Spleen (tissue), 11 donors: ENCODE data around the gene PDK2. TPM values are rescaled to one million over a fixed set of nuclear protein-coding genes. Genes with fewer than 3 reads are reported as not detected.

ENCODE experiments used
- DNase-seq: peaks from one replicate; pipeline ENCODE4 v3.0.0-alpha.2; 2020
- H3K27ac ChIP-seq, 8 donors: fragments of 200-600 bp; sonication (generic) in 7 of 8; 1 replicate in 4 of 8; 2 replicates in 4 of 8; pipeline versions ENCODE4 v1.5.0 to v1.8.0; 2016 to 2021; ENCODE audit warnings: inconsistent platforms in 4 of 8, mild to moderate bottlenecking in 4 of 8, moderate library complexity in 1 of 8
- H3K27me3 ChIP-seq, 7 donors: fragments of 200-600 bp; sonication (generic) in 6 of 7; replicated peaks in 1 of 7; 1 replicate in 4 of 7; 2 replicates in 3 of 7; pipeline versions ENCODE4 v1.5.0 to v1.8.0; 2016 to 2021; ENCODE audit warnings: inconsistent platforms in 3 of 7, mild to moderate bottlenecking in 1 of 7
- H3K36me3 ChIP-seq, 6 donors: fragments of 200-600 bp; sonication (generic) in 5 of 6; 1 replicate in 4 of 6; 2 replicates in 2 of 6; pipeline versions ENCODE4 v1.5.0 to v1.8.0; 2016 to 2021; ENCODE audit warnings: inconsistent platforms in 2 of 6
- H3K4me1 ChIP-seq, 6 donors: fragments of 200-600 bp; sonication (generic) in 5 of 6; 1 replicate in 3 of 6; 2 replicates in 3 of 6; pipeline versions ENCODE4 v1.5.0 to v1.8.0; 2016 to 2021; ENCODE audit warnings: inconsistent platforms in 3 of 6
- H3K4me3 ChIP-seq, 8 donors: fragments of 200-600 bp; sonication (generic) in 7 of 8; 1 replicate in 4 of 8; 2 replicates in 4 of 8; pipeline versions ENCODE4 v1.5.0 to v1.8.0; 2016 to 2021; ENCODE audit warnings: inconsistent platforms in 4 of 8, mild to moderate bottlenecking in 4 of 8, moderate library complexity in 2 of 8
- H3K9me3 ChIP-seq, 8 donors: fragments of 200-600 bp; sonication (generic) in 7 of 8; 1 replicate in 4 of 8; 2 replicates in 4 of 8; pipeline versions ENCODE4 v1.5.0 to v1.8.0; 2016 to 2021; ENCODE audit warnings: inconsistent platforms in 4 of 8
- CTCF ChIP-seq, 11 experiments: fragments of 200-600 bp in 7 of 11; fragments of 450-650 bp in 4 of 11; sonication (generic) in 4 of 11; IDR thresholded peaks in 8 of 11; conservative IDR thresholded peaks in 3 of 11; 1 replicate in 7 of 11; 2 replicates in 4 of 11; pipeline versions ENCODE4 v1.4.0 to v1.8.0; 2016 to 2021; ENCODE audit warnings: antibody characterized with exemption in 11 of 11, inconsistent platforms in 4 of 11, mild to moderate bottlenecking in 1 of 11
- POLR2A ChIP-seq, 3 donors: fragments of 450-650 bp; IDR thresholded peaks; one replicate each; pipeline ENCODE4 v1.5.1; 2017; ENCODE audit warnings: antibody characterized with exemption in 3 of 3, mild to moderate bottlenecking in 1 of 3
- POLR2AphosphoS5 ChIP-seq, 3 donors: sonication (generic); formaldehyde crosslinking; IDR thresholded peaks; one replicate each; pipeline ENCODE4 v1.5.1; 2017; ENCODE audit warnings: antibody characterized with exemption in 3 of 3
- WGBS, 5 donors: extraction: QIAGEN DNeasy Blood & Tissue Kit in 3 of 5; methylation state at CpG; one replicate each; pipeline versions ENCODE4 v1.1.5 to v1.1.7; 2013 to 2018; 5-methylcytosine and 5-hydroxymethylcytosine counted together
- intact Hi-C: fragments of 100-400 bp; cut with DNase I; formaldehyde crosslinking; loops from one replicate; pipeline ENCODE4 v1.15.0; 2023; ENCODE audit warnings: low total_unique reads
- polyA plus RNA-seq, 3 donors: library from polyadenylated mRNA; stranded (reverse); fragments of 200-250 nt; gene quantifications; one replicate each; pipeline ENCODE4 v1.2.1, GENCODE V29; 2013
- total RNA-seq, 7 donors: library from RNA; depleted of rRNA in 3 of 7; stranded (reverse); fragments of >200 nt in 3 of 7; fragmentation: NEBNext Ultra II Directional in 4 of 7; extraction: Animal tissue kit (Norgen Biotek cat#: 25700) in 4 of 7; gene quantifications; one replicate each; pipeline versions ENCODE4 v1.1.0 to v1.2.1, GENCODE V29; 2016 to 2021
- donor health status: healthy with polysubstance abuse.
- donor health status: DM: no; HTN: no; CAD: no; lungs with moderate emphysema.
- donor health status: DM: no; HTN: no; CAD: no.
- donor health status: Bipolar disorder and iron deficiency.
- donor health status: healthy.
- donor health status: DM: no; HTN: no; CAD: no.
- donor health status: DM: yes; HTN: yes; CAD: no.

Gene PDK2
- total and polyA plus RNA-seq, 10 donors = 8.7 to 41.5 (median 24.3) TPM

- 0 to 1% (median 1%) methylated on average over 26 to 40 of the region's 40 CpGs for WGBS, 5 donors
- H3K36me3 ChIP-seq = peaks cover 0 to 7% (median 0%) of the 10 kb centered on the region in 6 donors
- peak overlapping the region; percentile 73 to 99 (median 97) for H3K27ac ChIP-seq
- intact Hi-C loops = no loop called here
- H3K9me3 ChIP-seq = no peaks in the 10 kb centered on the region
- peak; percentile 53 to 93 (median 81) for TF ChIP-seq CTCF (IDR thresholded peaks at IDR 0.05 in 8 of 11, conservative IDR thresholded peaks at IDR 0.05 in 3 of 11)
- TF ChIP-seq POLR2A (IDR thresholded peaks at IDR 0.05) = peak in 1 of 3 donors; percentile 11
- TF ChIP-seq POLR2AphosphoS5 (IDR thresholded peaks at IDR 0.05) = peak; percentile 79 to 86 (median 84)
- peak overlapping the region; percentile 83 to 98 (median 88) for H3K4me3 ChIP-seq
- peak; percentile 98 for DNase-seq
- no peaks in the 10 kb centered on the region for H3K27me3 ChIP-seq
- peaks cover 53 to 88% (median 63%) of the 10 kb centered on the region in 6 donors for H3K4me1 ChIP-seq
Measured at GRCh38 chr17:50151041-50151936, 56.1 kb downstream of the PDK2 start.

GRCh38 chr17:50151937-50152547 is 56.9 kb downstream of the PDK2 start:
- peaks cover 45 to 80% (median 55%) of the 10 kb centered on the region in 6 donors for H3K4me1 ChIP-seq
- peak overlapping the region; percentile 83 to 98 (median 88) for H3K4me3 ChIP-seq
- no peaks in the 10 kb centered on the region for H3K9me3 ChIP-seq
- TF ChIP-seq POLR2A (IDR thresholded peaks at IDR 0.05) (no peak), CTCF (IDR thresholded peaks at IDR 0.05 in 8 of 11, conservative IDR thresholded peaks at IDR 0.05 in 3 of 11) (peak in 3 of 11 experiments; percentile 12 to 33 (median 15)), POLR2AphosphoS5 (IDR thresholded peaks at IDR 0.05) (peak; percentile 56 to 72 (median 64))
- intact Hi-C loops = no loop called here
- no peaks in the 10 kb centered on the region for H3K27me3 ChIP-seq
- H3K36me3 ChIP-seq = no peaks in the 10 kb centered on the region
- DNase-seq = peak; percentile 93
- WGBS, 5 donors = 0 to 2% (median 1%) methylated on average over 10 to 12 of the region's 12 CpGs
- peak overlapping the region; percentile 73 to 99 (median 97) for H3K27ac ChIP-seq

GRCh38 chr17:50152736-50153135 is 57.6 kb downstream of the PDK2 start:
- no peak for TF ChIP-seq POLR2A (IDR thresholded peaks at IDR 0.05)
- no peak for TF ChIP-seq CTCF (IDR thresholded peaks at IDR 0.05 in 8 of 11, conservative IDR thresholded peaks at IDR 0.05 in 3 of 11)
- no peak for TF ChIP-seq POLR2AphosphoS5 (IDR thresholded peaks at IDR 0.05)
- no peaks in the 10 kb centered on the region for H3K36me3 ChIP-seq
- intact Hi-C loops = no loop called here
- peaks cover 38 to 74% (median 49%) of the 10 kb centered on the region in 6 donors for H3K4me1 ChIP-seq
- H3K27me3 ChIP-seq = no peaks in the 10 kb centered on the region
- 51 to 89% (median 77%) methylated on average over 5 to 7 of the region's 7 CpGs for WGBS, 5 donors
- DNase-seq = peak; percentile 77
- H3K4me3 ChIP-seq = peak overlapping the region in 3 of 8 donors; percentile 88 to 98 (median 94)
- H3K9me3 ChIP-seq = no peaks in the 10 kb centered on the region
- peak overlapping the region; percentile 73 to 99 (median 97) for H3K27ac ChIP-seq
